HG02943 (cell line): Measurements from ENCODE around the gene CCL4L2.
"Not testable (repeated sequence)": the region's sequence is repeated elsewhere in the genome, so short reads cannot be mapped to it uniquely, and the experiment has no call there.

Experiments used
- ATAC-seq: cut with Tn5 transposase; IDR thresholded peaks from one replicate; pipeline ENCODE4 v1.9.1; 2021; ENCODE audit warnings: mild to moderate bottlenecking, low read depth, moderate library complexity; ENCODE audit not compliant: unreplicated experiment

Gene CCL4L2

DNA sequence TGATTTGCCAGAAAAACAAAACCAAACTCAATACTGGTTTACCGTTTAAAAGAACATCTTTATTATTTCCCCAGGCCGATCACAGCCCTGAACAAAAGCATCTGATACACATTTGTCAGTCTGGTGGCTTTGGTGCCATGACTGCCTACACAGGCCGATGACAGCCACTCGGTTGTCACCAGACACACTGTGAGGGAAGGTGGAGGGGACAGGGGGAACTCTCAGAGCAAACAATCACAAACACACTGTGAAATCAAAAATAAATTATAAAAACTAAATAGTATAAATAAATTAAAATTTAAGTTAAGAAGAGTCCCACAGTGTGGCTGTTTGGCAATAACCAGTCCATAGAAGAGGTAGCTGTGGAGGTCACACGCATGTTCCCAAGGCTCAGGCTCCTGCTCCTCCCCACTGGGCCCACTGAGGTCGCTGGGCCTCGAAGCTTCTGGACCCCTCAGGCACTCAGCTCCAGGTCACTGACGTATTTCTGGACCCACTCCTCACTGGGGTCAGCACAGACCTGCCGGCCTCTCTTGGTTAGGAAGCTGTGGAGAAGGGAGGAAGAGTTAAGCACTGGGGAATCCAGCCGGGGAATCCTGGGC lies 15.9 kb upstream of the CCL4L2 start:
- ATAC-seq: not testable (repeated sequence)

- ATAC-seq: no peak
Measured at GRCh38 chr17:36195434-36196130, 15.3 kb upstream of the CCL4L2 start.

DNA sequence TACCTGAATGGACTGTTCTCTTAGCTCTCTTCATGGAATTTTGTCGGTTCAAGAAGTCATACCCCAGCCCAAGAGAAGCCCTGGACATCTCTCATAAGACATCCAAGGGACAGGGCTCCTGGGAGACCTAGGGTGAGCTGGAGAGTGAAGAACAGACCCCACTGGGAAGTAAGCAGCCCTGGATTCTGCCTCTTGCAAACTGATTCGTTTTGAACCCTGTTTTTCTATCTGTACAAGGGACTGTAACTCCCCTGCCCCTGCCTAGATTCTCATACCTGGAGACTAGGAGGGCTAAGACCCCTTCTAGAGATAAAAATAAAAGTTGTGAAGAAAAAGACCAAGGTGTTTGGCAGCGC lies 14.8 kb upstream of the CCL4L2 start:
- no peak for ATAC-seq

- ATAC-seq: no peak
Measured at GRCh38 chr17:36197387-36197703, 13.5 kb upstream of the CCL4L2 start.

GRCh38 chr17:36198831-36199465 lies 11.9 kb upstream of the CCL4L2 start:
- ATAC-seq: no peak

DNA sequence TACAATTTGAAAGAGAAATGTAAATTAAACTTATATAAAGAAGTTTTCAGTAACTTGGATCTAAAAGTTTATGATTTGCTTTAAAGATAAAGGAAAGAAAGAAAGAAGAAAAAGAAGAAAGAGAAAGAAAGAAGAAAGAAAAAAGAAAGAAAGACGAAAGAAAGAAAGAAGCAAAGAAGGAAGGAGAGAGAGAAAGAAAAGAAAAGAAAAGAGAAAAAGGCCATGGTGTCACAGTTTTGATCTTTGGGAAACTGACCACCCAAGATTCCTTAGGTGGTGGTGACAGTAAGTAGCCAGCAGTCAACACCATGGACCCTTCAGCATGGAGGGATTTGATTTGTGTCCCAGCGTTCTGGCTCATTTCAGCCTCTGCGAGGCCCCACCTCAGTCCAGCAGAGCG lies 9.8 kb upstream of the CCL4L2 start:
- not testable (repeated sequence) for ATAC-seq

GRCh38 chr17:36201506-36201905 lies 9.4 kb upstream of the CCL4L2 start:
- ATAC-seq: not testable (repeated sequence)

DNA sequence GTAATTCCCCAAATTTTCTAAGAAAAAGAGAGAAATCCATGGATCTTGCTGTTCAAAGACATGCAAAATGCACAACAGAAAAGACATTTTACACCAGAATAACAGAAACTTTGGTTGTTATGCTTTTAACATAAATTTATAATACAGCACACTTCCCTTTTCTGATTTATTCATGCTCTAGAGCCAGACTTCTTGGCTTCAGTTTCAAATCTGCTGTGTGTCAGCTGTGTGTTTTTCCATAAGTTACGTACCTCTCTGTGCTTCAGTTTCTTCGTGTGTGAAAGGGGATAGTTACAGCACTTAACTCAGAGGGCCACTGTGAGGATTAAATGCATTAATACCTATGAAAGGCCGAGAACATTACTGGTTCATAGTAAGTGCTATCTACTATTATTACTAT lies 7.5 kb upstream of the CCL4L2 start:
- ATAC-seq: no peak

DNA sequence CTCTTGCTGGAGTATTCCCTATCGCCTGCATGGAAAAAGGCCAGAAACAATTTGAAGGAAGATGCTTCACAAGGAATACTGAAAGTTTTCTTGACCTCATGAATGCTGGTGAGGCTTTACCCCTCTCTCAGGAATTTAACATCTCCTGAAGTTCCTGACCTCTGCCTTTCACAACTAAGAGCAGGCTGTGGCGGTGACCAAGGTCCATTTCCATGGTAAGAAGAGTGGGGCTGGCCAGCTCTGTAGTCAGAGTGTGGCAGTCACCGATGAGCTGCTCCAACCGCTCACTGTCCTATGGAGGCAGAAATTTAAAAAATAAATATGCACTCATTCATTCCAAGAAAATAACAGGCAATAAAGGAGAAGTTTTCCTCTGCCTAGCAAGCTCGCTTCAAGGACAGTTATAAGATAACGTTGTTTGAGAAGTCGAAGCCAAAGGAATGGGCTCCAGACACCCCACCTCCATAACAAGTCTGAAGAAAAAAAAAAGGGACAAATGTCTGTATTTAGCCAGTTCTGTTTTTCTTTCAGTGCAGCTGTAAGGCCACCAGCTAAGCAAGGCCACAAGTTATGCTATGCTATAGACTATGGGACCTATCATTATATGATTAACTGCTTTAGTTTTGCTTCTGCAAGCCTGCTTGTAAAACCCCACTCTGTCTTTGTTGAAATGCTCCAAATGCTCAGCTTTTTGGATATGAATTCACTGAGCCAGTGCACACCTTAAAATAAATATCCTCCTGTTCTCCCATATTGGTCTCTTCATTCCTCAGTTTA lies 6.0 kb upstream of the CCL4L2 start:
- ATAC-seq: no peak

DNA sequence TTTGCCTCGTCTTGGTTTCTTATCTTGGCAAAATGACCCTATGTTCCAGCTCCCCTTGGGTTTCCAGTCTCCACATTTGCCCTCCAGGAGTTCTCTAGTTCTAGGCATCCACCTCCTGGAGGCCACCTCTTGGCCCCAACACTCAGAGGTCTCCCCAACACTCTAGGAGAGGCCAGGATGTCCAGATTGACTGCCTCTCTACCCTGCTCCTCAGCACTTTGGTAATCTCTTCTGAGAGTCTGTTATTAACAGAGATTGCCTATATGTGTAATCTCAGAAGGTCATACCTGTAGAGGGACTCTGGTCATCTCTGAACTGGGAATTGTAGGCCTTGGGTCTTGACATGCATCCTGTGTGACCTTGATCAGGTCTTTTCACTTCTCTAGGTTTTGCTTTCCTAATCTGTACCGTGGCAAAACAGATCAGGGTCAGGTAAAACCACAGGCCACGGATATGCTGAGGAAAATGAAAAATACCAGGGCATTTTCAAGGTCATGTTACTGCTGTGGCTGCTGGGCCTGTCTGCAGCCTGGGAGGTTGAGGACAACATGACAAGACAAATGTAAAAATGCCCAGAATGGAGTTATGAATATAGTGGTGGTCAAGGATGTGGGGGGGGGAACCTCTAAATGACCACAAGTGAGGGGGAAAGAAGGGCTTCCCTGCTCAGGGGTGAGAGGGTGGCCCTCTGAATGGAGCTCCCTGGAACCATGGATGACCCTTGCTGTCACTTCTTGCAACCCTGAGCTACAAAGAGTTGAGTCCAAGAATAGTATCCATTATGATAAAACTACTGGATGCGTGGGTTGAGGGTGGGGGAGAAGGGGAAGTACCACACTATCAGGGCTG lies 5.0 kb upstream of the CCL4L2 start:
- ATAC-seq: no peak

DNA sequence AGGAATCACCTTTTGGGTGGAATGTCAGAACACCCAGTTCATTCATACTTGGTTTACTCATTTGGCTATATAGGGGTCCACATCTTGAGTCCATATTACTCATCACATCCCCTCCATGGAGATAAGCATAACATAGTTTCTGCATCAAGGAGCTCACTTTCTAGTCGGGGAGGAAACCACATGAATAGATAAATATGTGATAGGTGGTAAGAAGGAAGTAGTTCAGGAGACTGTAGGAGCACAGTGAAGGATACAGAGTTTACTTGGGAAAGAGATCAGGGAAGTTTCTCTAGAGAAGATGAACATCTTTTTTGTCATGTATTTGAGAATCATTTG lies 4.4 kb upstream of the CCL4L2 start:
- not testable (repeated sequence) for ATAC-seq

GRCh38 chr17:36207383-36207782 lies 3.5 kb upstream of the CCL4L2 start:
- ATAC-seq: not testable (repeated sequence)

DNA sequence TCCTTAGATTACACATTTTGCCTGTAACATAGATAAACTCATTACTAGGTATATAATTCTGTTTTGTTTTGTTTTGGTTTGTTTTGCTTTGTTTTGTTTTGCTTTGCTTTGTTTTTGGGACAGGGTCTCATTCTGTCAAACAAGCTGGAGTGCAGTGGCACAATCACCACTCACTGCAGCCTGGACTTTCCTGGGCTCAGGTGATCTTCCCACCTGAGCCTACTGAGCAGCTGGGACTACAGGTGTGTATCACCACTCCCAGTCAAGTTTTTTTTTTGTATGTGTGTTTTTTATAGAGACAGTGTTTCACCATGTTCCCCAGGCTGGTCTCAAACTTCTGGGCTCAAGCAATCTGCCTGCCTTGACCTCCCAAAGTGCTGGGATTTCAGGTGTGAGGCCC lies 1.3 kb upstream of the CCL4L2 start:
- ATAC-seq: no peak

GRCh38 chr17:36211484-36212271 lies 815 bp downstream of the CCL4L2 start:
- ATAC-seq: not testable (repeated sequence)

DNA sequence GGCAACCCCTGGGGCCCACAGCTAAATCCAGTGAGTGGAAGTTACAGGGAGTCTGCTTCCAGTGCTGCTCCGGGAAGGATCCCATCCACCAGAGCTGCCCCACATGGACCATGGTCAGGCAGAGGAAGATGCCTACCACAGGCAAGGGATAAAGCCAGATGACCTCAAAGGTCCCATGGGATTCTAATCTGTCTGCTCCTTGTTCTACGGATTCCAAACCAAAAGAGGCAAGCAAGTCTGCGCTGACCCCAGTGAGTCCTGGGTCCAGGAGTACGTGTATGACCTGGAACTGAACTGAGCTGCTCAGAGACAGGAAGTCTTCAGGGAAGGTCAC lies 1.4 kb downstream of the CCL4L2 start:
- no peak for ATAC-seq

GRCh38 chr17:36212966-36213365 lies 2.1 kb downstream of the CCL4L2 start:
- ATAC-seq: no peak

DNA sequence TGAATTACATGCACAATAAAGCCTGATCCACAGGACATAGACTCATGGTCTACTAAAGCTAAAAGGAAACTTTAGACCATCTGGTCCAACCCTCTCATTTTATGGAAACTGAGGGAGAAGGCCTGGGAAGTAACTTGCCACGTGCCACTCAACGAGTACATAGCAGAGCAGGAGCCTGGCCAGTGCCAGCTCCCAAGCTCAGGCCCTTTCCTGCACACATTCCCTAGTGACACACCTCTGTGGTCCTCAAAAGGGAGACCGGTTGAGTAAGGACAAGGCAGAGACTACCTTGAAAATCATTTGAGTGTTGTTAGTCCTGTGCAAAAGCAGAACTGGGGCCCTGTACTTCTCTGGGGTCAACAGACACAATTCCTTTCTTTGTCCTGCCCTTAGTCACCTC lies 2.8 kb downstream of the CCL4L2 start:
- ATAC-seq: no peak

- ATAC-seq: no peak
Measured at GRCh38 chr17:36214918-36215317, 4.1 kb downstream of the CCL4L2 start.

GRCh38 chr17:36215406-36216308 lies 4.8 kb downstream of the CCL4L2 start:
- ATAC-seq: not testable (repeated sequence)
